ENCODE results near the gene PSENEN.

The PSENEN gene

GRCh38 chr19:35774274-35775045, 29.0 kb downstream of the PSENEN start:
- no peak for DNase-seq

GRCh38 chr19:35775046-35775297, 29.5 kb downstream of the PSENEN start:
- no peak for DNase-seq

- DNase-seq, result peak; percentile 97
Observed at GRCh38 chr19:35775298-35776101, 30.0 kb downstream of the PSENEN start, which contains the start of gene ARHGAP33. TSS of gene ARHGAP33 (plus strand) at chr19:35775564. CDS start at chr19:35775659, 95 bp downstream.

- no peak for DNase-seq
Observed at GRCh38 chr19:35776102-35776788, 30.8 kb downstream of the PSENEN start.

- DNase-seq, result no peak
Observed at GRCh38 chr19:35777086-35777841, 31.8 kb downstream of the PSENEN start.

GRCh38 chr19:35777961-35778360, 32.5 kb downstream of the PSENEN start:
- no peak for DNase-seq

- no peak for DNase-seq
Observed at GRCh38 chr19:35779033-35779432, 33.6 kb downstream of the PSENEN start.

- no peak for DNase-seq
Observed at GRCh38 chr19:35780058-35780457, 34.6 kb downstream of the PSENEN start.

- no peak for DNase-seq
Observed at GRCh38 chr19:35780717-35781116, 35.3 kb downstream of the PSENEN start.

GRCh38 chr19:35781650-35782049, 36.2 kb downstream of the PSENEN start:
- no peak for DNase-seq

GRCh38 chr19:35782589-35782988, 37.1 kb downstream of the PSENEN start:
- DNase-seq, result no peak

- no peak for DNase-seq
Observed at GRCh38 chr19:35783469-35784434, 38.3 kb downstream of the PSENEN start.

- DNase-seq, result no peak
Observed at GRCh38 chr19:35784503-35785338, 39.3 kb downstream of the PSENEN start.

- no peak for DNase-seq
Observed at GRCh38 chr19:35785339-35785627, 39.8 kb downstream of the PSENEN start.

- no peak for DNase-seq
Observed at GRCh38 chr19:35786299-35787160, 41.1 kb downstream of the PSENEN start.

- DNase-seq, result no peak
Observed at GRCh38 chr19:35787227-35787799, 41.9 kb downstream of the PSENEN start.

- DNase-seq, result no peak
Observed at GRCh38 chr19:35788205-35788960, 42.9 kb downstream of the PSENEN start.

- no peak for DNase-seq
Observed at GRCh38 chr19:35789195-35789977, 43.9 kb downstream of the PSENEN start.

All from KG1 (cell line).